NOMO-1 treated with dmso at 0.1 percent for 144 hours (cell line): ENCODE results near the gene ZNF473.
A peak's percentile ranks its signal among the peaks of the same experiment; 100 is the strongest.
"Not testable (repeated sequence)": the region's sequence is repeated elsewhere in the genome, so short reads cannot be mapped to it uniquely, and the experiment has no call there.

Experiments used
- DNase-seq: peaks from one replicate; lab custom pipeline; 2025; ENCODE audit not compliant: unreplicated experiment; lab: John Stamatoyannopoulos, UW

Gene ZNF473

DNA sequence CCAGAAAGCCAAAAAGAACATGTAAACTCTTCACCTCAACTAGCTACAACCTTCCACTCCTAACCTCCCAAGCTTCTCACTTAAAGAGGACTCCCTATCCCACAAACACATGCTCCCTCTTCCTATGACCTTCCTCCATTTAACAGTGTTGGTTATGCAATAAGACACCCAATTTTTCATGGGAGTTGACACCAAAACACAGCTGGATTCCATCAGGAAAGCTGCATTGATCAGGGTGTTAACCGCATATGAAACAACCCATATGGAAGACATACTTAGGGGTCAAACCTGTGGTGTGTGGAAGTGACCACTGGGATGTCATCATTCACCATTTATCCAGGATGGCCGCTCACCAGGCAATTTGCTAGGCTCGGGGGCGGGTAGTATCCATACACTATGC is 21.9 kb downstream of the ZNF473 start:
- no peak for DNase-seq

DNA sequence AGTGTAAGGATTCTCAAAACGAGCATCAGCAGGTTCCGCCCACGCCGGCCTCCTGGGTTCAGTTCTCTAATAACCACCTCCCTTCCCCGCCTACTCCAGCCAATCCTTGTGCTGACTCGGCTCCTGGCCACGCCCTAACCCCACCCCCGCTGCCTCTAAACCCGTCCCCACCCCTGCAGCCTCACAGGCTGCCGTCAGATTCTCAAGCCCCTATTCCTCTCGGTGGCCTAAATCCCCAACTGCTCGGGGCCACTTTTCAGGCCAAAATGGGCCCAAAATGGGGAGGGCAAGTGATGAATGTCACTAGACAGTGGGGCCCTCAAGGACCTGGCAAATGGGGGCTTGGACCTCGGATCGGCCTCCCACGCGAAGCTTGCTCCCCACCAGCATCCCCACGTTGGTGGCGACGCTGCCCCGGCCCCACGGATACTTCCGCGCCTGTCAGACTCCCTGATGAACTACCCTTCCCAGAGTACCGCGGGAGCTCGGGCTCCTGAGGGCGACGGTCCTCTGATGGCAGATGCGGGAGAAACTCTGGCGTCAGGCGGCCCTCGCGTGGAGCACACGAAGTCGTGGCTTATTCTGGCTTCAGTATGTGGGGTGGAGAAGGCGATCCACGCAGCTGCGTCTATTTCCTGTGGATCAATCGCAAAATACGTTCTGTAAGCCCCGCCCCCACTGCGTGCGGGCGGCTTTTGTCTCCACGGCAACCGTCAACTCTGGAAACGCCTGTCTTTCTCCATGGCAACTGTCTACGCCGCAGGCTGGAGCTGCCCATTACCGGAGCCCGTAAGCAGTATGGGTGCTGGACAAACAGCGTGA is 24.8 kb downstream of the ZNF473 start:
- peak; percentile 33 for DNase-seq

DNA sequence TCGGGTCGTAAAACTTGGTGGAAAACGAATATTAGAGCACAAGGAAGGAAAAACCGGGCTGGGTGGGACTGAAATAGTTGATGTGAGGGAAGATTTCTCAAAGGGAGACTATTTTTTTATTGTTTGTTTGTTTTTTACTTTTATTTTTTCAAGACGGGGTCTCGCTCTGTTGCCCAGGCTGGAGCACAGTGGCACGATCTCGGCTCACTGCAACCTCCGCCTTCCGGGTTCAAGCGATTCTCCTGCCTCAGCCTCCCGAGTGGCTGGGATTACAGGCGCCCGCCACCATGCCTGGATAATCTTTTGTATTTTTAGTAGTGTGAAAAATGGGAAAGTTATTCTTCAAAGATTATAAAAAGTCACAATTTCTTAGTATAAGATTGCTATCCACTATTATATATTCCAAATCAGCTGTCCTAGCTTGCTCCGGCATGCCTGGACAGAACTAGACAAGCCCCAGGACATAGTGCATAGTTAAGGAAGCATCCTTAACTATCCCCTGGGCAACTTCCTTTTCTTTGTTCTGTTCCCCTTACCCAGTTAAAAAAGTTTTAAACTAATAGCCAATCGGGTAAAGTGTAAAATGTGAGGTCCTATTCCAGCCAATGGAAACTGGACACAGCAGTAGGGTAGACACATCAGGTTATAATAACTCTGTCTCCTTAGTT is 25.6 kb downstream of the ZNF473 start:
- DNase-seq = not testable (repeated sequence)

DNA sequence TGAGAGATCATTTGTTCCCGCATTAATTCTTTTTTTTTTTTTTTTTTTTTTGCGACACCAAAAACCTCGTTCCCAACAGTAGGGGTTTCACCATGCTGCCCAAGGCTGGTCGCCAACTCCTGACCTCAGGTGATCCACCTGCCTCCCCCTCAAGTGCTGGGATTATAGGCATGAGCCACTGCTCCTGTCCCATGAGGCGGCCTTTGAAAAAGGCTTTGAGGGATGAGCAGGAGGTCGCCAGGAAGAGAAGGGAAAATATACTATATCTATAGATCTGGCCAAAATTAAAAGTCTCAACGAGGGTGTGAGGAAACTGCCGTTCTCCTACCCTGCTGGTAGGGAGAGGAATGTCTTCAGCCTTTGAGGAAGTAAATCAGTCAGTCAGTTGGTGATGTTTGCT is 26.2 kb downstream of the ZNF473 start:
- no peak for DNase-seq

GRCh38 chr19:50053119-50053518 is 27.3 kb downstream of the ZNF473 start:
- DNase-seq = no peak

- no peak for DNase-seq
These were observed 32.6 kb downstream of the ZNF473 start for GRCh38 chr19:50058425-50058824.

DNA sequence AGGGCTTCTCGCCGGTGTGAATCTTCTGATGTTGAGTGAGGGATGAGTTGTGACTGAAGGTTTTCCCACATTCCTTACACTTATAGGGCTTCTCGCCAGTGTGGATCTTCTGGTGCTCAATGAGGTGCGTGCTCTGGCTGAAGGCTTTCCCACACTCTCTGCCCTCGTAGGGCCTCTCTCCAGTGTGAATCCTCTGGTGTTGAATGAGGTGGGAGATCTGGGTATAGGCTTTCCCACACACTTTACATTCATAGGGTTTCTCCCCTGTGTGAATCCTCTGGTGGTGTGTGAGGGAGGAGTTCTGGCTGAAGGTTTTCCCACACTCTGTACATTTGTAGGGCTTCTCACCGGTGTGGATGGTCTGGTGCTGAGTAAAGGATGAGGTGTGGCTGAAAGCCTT is 33.2 kb downstream of the ZNF473 start:
- no peak for DNase-seq

DNA sequence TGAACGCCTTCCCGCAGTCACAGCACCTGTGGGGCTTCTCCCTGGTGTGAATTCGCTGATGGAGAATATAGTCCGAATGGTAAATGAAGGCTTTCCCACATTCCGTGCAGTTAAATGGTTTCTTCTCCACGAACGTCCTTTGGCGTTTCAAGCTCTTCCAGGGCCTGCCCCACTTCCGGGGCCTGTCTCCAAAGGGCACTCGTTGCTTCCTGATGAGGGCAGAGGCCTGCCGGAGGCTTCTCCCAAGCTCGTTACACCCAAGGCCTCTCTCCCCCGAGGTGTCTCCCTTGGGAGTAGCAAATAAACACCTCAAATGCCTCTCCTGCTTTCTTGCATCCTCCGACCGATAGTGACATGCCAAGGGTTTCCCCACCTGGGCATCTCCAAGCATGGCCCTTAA is 34.3 kb downstream of the ZNF473 start:
- no peak for DNase-seq

- DNase-seq = no peak
These were observed 35.8 kb downstream of the ZNF473 start for GRCh38 chr19:50061650-50062049.

DNA sequence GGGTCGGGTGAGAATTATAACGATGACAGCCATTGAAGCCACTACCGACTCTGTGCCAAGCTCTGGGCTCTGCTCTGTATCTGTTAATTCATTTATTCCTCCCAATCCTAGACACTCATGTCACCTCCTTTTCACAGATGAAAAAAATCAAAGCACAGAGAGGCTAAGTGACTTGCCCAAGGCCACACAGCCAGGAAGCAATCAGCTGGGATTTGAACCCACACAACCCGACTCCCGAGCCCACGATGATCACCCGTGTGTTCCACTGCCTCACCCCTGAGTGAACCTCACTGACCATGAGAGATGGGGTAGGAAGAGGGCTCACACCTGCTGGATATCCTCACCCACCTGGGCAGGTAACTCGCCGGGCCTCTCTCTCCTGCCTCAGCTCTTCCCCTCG is 40.1 kb downstream of the ZNF473 start:
- DNase-seq = no peak

GRCh38 chr19:50067575-50067974 is 41.8 kb downstream of the ZNF473 start:
- no peak for DNase-seq

DNA sequence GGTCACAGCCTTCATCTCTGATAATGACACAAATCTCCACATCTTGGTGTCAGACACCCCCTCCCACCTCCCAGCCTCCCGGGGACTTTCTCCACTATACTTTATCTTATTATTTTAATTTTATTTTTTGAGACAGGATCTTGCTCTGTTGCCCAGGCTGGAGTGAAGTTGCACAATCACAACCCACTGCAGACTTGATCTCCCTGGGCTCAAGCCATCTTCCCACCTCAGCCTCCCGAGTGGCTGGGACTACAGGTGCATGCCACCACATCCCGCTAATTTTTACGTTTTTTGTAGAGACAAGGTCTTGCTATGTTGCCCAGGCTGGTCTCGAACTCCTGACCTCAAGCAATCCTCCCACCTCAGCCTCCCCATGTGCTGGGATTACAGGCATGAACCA is 42.6 kb downstream of the ZNF473 start:
- not testable (repeated sequence) for DNase-seq

GRCh38 chr19:50075076-50075475 is 49.3 kb downstream of the ZNF473 start:
- not testable (repeated sequence) for DNase-seq

DNA sequence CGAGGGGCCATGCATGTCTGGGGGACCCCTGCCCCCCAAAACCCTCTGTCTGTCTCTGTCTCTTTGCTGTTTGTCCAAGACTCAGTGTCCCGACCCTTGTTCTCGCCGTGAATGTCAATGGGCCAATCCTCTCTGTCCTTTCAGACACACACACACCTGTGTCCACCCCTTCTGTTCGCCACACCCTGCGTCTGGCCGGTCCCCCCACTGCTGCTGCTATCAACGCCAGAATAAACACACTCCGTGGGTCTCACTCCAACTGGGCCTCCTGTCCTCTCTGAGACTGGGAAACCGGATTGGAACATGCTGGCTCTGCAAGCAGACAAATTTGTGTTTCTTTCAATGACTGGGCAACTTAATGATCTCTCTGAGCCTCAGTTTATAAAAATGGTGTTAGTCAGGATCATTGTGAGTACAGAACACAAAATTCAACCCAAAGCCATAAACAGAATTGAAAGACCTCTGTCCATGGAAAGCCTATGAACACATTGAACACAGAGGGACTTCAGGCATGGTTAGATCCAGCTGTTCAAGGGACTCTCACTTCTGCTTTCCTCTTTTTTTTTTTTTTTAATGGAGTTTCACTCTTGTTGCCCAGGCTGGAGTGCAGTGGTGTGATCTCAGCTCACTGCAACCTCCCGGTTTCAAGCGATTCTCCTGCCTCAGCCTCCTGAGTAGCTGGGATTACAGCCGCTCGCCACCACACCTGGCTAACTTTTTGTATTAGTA is 50.0 kb downstream of the ZNF473 start:
- DNase-seq = peak; percentile 55

DNA sequence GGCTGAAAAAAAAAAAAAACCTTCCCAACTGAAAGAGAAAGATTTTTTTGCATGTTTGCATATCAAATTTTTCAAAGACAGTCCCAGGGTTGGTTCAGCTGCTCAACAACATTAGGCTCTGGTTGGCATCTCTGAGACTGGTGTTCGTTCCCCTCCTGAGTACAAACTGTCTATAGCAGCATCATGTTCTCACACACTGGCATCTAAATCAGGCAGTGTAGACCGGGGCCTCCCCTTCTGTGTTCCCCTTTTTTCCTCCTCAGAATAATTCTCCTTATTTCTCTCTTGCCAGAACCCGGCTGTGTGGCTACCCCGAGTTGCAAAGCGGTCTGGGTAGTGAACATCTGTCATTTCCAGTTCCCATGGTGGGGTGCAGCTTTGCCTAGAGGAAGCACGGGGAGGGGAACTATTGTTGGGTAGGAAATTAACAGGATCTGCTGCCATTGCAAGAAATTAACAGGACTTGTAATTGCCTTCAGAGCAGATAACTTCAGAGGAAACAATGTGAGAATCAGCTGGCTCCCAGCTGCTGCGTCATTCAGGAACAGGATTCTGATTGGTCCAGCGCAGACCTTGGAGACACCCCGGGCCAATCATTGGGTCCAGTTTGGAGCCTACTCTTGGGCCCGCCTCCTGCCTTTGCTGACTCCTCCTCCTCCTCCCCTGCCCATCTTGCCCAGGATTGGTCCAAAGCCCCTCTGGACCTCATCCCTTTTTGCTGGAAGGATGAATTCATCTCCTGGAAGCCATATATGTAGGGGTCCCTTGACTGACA is 51.0 kb downstream of the ZNF473 start:
- DNase-seq = not testable (repeated sequence)

DNA sequence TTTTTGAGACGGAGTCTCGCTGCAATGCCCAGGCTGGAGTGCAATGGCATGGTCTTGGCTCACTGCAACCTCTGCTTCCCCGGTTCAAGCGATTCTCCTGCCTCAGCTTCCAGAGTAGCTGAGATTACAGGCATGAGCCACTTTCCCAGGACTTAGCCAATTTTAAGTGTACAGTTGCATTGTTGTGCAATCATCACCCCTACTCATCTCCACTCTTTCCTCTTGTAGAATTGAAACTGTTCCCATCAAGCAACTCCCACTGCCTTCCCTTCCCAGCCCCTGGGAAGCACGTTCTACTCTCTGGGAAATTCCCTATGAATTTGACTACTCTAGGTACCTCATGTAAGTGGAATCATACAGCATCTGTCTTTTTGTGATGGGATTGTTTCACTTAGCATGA is 53.2 kb downstream of the ZNF473 start:
- not testable (repeated sequence) for DNase-seq

DNA sequence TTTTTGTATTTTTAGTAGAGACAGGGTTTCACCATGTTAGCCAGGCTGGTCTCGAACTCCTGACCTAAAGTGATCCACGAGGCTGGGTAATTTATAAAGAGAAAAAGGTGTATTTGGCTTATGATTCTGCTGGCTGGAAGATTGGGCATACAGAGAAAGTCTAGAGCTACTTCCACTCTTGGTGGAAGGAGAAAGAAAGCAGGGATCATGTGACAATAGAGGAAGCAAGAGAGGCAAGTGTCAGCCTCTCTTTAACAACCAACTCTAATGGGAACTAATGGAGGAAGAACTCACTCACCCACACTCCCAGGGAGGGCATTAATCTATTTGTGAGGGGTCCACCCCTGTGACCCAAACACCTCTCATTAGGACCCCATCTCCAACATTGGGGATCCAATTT is 58.6 kb downstream of the ZNF473 start:
- not testable (repeated sequence) for DNase-seq

GRCh38 chr19:50087153-50087552 is 61.3 kb downstream of the ZNF473 start:
- not testable (repeated sequence) for DNase-seq

GRCh38 chr19:50090706-50091105 is 64.9 kb downstream of the ZNF473 start:
- DNase-seq = not testable (repeated sequence)

GRCh38 chr19:50091786-50092185 is 66.0 kb downstream of the ZNF473 start:
- DNase-seq = not testable (repeated sequence)

DNA sequence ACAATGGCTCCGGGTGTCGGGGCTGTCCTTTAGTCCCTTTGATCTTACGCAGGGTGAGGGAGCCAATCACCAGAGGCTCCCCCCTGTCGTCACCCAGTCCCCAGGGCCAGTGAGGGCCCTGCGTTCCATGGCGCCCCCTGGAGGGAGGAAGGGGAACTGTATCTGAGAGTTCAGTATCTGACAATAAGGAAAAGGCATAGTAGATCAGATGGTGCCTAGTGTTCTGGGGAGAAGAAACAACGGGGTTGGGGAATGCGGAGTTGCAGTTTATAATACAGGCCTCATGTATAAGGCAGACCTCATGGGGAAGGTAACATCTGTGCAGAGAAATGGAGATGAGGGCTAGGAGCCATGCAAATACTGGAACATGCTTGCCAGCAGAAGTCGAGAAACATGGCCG is 66.8 kb downstream of the ZNF473 start:
- not testable (repeated sequence) for DNase-seq
